GM23338 (cell line): ENCODE results near the gene WFS1. TPM values are rescaled to one million over a fixed set of nuclear protein-coding genes. Genes with fewer than 3 reads are reported as not detected.

Source experiments
- ATAC-seq: fragments of 200-7000 bp; cut with Tn5 transposase; 3 replicates; pipeline ENCODE4 v1.9.1; 2020
- DNase-seq: peaks from one replicate; pipeline ENCODE4 v3.0.0-alpha.2; 2015; ENCODE audit warnings: low spot score
- H2AFZ ChIP-seq: fragments of 200-600 bp; sonication (generic); 2 replicates; pipeline ENCODE4 v1.8.0; 2016; ENCODE audit warnings: antibody characterized with exemption, mild to moderate bottlenecking, moderate library complexity
- H3F3A ChIP-seq: fragments of 200-600 bp; sonication (generic); replicated peaks from 2 replicates; pipeline ENCODE4 v1.8.0; 2017; ENCODE audit warnings: antibody characterized with exemption, mixed run types, low read depth
- H3K27ac ChIP-seq: fragments of 200-600 bp; sonication (generic); 2 replicates; pipeline ENCODE4 v1.6.1; 2016; ENCODE audit warnings: low read depth
- H3K27me3 ChIP-seq: fragments of 200-600 bp; sonication (generic); 2 replicates; pipeline ENCODE4 v1.8.0; 2016; ENCODE audit warnings: mild to moderate bottlenecking, mixed run types, moderate library complexity; ENCODE audit not compliant: insufficient read depth
- H3K36me3 ChIP-seq: fragments of 200-600 bp; sonication (generic); 2 replicates; pipeline ENCODE4 v1.8.0; 2016; ENCODE audit warnings: mild to moderate bottlenecking; ENCODE audit not compliant: insufficient read depth
- H3K4me1 ChIP-seq: fragments of 200-600 bp; sonication (generic); 2 replicates; pipeline ENCODE4 v1.8.0; 2016; ENCODE audit warnings: mild to moderate bottlenecking, moderate library complexity; ENCODE audit not compliant: insufficient read depth
- H3K4me2 ChIP-seq: fragments of 200-600 bp; sonication (generic); 2 replicates; pipeline ENCODE4 v1.7.1; 2017; ENCODE audit warnings: mixed run types
- H3K4me3 ChIP-seq: fragments of 200-600 bp; sonication (generic); 2 replicates; pipeline ENCODE4 v1.6.1; 2016; ENCODE audit warnings: mixed run types
- H3K79me2 ChIP-seq: fragments of 200-600 bp; sonication (generic); replicated peaks from 2 replicates; pipeline ENCODE4 v1.8.0; 2017; ENCODE audit warnings: mild to moderate bottlenecking; ENCODE audit not compliant: insufficient read depth
- H3K9me2 ChIP-seq: fragments of 200-600 bp; sonication (generic); 2 replicates; pipeline ENCODE4 v1.8.0; 2017; ENCODE audit not compliant: insufficient read depth
- H4K20me1 ChIP-seq: fragments of 200-600 bp; sonication (generic); replicated peaks from 2 replicates; pipeline ENCODE4 v1.8.0; 2017; ENCODE audit warnings: mild to moderate bottlenecking; ENCODE audit not compliant: insufficient read depth
- H3K27ac Mint-ChIP-seq: 2 replicates; pipeline ENCODE4 v1.8.0; 2020; ENCODE audit warnings: inconsistent platforms, mild to moderate bottlenecking, moderate library complexity, mixed read lengths
- H3K27me3 Mint-ChIP-seq: 3 replicates; pipeline ENCODE4 v1.8.0; 2022; ENCODE audit warnings: low read depth, mild to moderate bottlenecking, moderate library complexity, mixed read lengths, inconsistent platforms; ENCODE audit not compliant: insufficient read depth, poor library complexity
- H3K36me3 Mint-ChIP-seq: 3 replicates; pipeline ENCODE4 v1.8.0; 2021; ENCODE audit warnings: low read depth, mild to moderate bottlenecking, inconsistent platforms, moderate library complexity, mixed read lengths
- H3K4me1 Mint-ChIP-seq: 3 replicates; pipeline ENCODE4 v1.8.0; 2020; ENCODE audit warnings: mild to moderate bottlenecking, inconsistent platforms, mixed read lengths
- H3K4me3 Mint-ChIP-seq: 3 replicates; pipeline ENCODE4 v1.8.0; 2021; ENCODE audit warnings: moderate library complexity, mild to moderate bottlenecking, inconsistent platforms, mixed read lengths
- H3K9me3 Mint-ChIP-seq: 3 replicates; pipeline ENCODE4 v1.8.0; 2020; ENCODE audit warnings: moderate library complexity, mild to moderate bottlenecking, inconsistent platforms, mixed read lengths
- CREB1 ChIP-seq: fragments of 250-450 bp; sonication (Bioruptor Pico); IDR thresholded peaks from 2 replicates; pipeline ENCODE4 v1.5.0; 2020; ENCODE audit warnings: low read depth, mild to moderate bottlenecking, moderate library complexity
- CTCF ChIP-seq, 2 experiments: fragments of 200-600 bp in 1 of 2; sonication (generic) in 1 of 2; conservative IDR thresholded peaks; 2 replicates each; pipeline versions ENCODE4 v1.5.1 to v1.6.1; 2016 to 2017; ENCODE audit warnings: antibody characterized with exemption in 2 of 2, low read depth in 2 of 2, mild to moderate bottlenecking in 2 of 2, moderate library complexity in 1 of 2
- ETS1 ChIP-seq: IDR thresholded peaks from 2 replicates; pipeline ENCODE4 v1.6.1; 2016; ENCODE audit warnings: antibody characterized with exemption
- EZH2 ChIP-seq: fragments of 200-600 bp; sonication (generic); IDR thresholded peaks from one replicate; pipeline ENCODE4 v1.8.0; 2017; ENCODE audit warnings: antibody characterized with exemption, mild to moderate bottlenecking, low read depth; ENCODE audit not compliant: unreplicated experiment
- EZH2phosphoT487 ChIP-seq: fragments of 200-600 bp; sonication (generic); IDR thresholded peaks from one replicate; pipeline ENCODE4 v1.8.1; 2018; ENCODE audit warnings: antibody characterized with exemption; ENCODE audit not compliant: unreplicated experiment
- JUNB ChIP-seq: IDR thresholded peaks from one replicate; pipeline ENCODE4 v1.6.1; 2016; ENCODE audit warnings: antibody characterized with exemption; ENCODE audit not compliant: unreplicated experiment
- NANOG ChIP-seq: IDR thresholded peaks from 2 replicates; pipeline ENCODE4 v1.6.1; 2016; ENCODE audit warnings: antibody characterized with exemption, borderline replicate concordance
- POLR2AphosphoS5 ChIP-seq: IDR thresholded peaks from 2 replicates; pipeline ENCODE4 v1.6.1; 2016; ENCODE audit warnings: antibody characterized with exemption, low read depth
- REST ChIP-seq: IDR thresholded peaks from one replicate; pipeline ENCODE4 v1.6.1; 2018; ENCODE audit warnings: antibody characterized with exemption; ENCODE audit not compliant: unreplicated experiment
- STAT1 ChIP-seq: IDR thresholded peaks from one replicate; pipeline ENCODE4 v1.6.1; 2016; ENCODE audit warnings: antibody characterized with exemption; ENCODE audit not compliant: unreplicated experiment
- ZNF114 ChIP-seq: fragments of 250-450 bp; sonication (Bioruptor Pico); IDR thresholded peaks from 2 replicates; pipeline ENCODE4 v1.5.0; 2020; ENCODE audit warnings: mild to moderate bottlenecking, moderate library complexity
- ZNF331 ChIP-seq: fragments of 250-450 bp; sonication (Bioruptor Pico); IDR thresholded peaks from 2 replicates; pipeline ENCODE4 v1.5.0; 2020; ENCODE audit warnings: low read depth, mild to moderate bottlenecking, moderate library complexity
- ZNF462 ChIP-seq: fragments of 250-450 bp; sonication (Bioruptor Pico); IDR thresholded peaks from 2 replicates; pipeline ENCODE4 v1.5.0; 2020; ENCODE audit warnings: mild to moderate bottlenecking, moderate library complexity
- polyA plus RNA-seq: library from polyadenylated mRNA; unstranded; fragments of >200 nt; fragmentation: Nextera tagmentation; extraction: Ambion mirVana; gene quantifications from 2 replicates; pipeline ENCODE4 v1.2.1, GENCODE V29; 2016
- total RNA-seq: library from RNA; depleted of rRNA; stranded (reverse); fragments of >200 nt; shearing (Covaris generic); gene quantifications from 2 replicates; pipeline ENCODE4 v1.2.3, GENCODE V29; 2014

The WFS1 gene
- total and polyA plus RNA-seq, 2 experiments from 2014 or later: 24.7 to 45.4 TPM

- ATAC-seq (no peak), DNase-seq (no peak)
- Histone ChIP-seq H3K9me2 (no peaks in the 10 kb centered on the region), H3K36me3 (no peaks in the 10 kb centered on the region), H3K4me3 (no peak overlapping the region), H3K4me1 (no peaks in the 10 kb centered on the region), H3K4me2 (no peak overlapping the region), H4K20me1 (no peaks in the 10 kb centered on the region), H3K79me2 (no peaks in the 10 kb centered on the region), H3K27ac (no peak overlapping the region), H3F3A (no peaks in the 10 kb centered on the region), H3K27me3 (no peaks in the 10 kb centered on the region), H2AFZ (no peak overlapping the region)
- no peak overlapping the region for H3K27ac Mint-ChIP-seq
- H3K4me3 Mint-ChIP-seq: no peak overlapping the region
- H3K36me3 Mint-ChIP-seq: no peaks in the 10 kb centered on the region
- TF ChIP-seq CREB1 (CRISPR knock-in tag): no peak
- no peak for TF ChIP-seq POLR2AphosphoS5
- TF ChIP-seq NANOG: no peak
- TF ChIP-seq ZNF114 (CRISPR knock-in tag): no peak
- TF ChIP-seq EZH2: no peak
- no peak for TF ChIP-seq EZH2phosphoT487
- TF ChIP-seq JUNB: no peak
- TF ChIP-seq STAT1: no peak
- TF ChIP-seq ETS1: no peak
- TF ChIP-seq ZNF462: no peak
- no peak for TF ChIP-seq ZNF331
- no peak for TF ChIP-seq REST
- TF ChIP-seq CTCF (conservative IDR thresholded peaks at IDR 0.05; ENCODE audit: low read depth in 2 of 2): no peak
- peaks cover 6% of the 10 kb centered on the region for H3K4me1 Mint-ChIP-seq
- peaks cover 15% of the 10 kb centered on the region for H3K27me3 Mint-ChIP-seq
- H3K9me3 Mint-ChIP-seq: no peaks in the 10 kb centered on the region
Observed at GRCh38 chr4:6231663-6232165, 37.9 kb upstream of the WFS1 start.
